Endothelial cell of hepatic sinusoid (primary cell): ENCODE data around the gene BCAN.
"Not testable (repeated sequence)": the region's sequence is repeated elsewhere in the genome, so short reads cannot be mapped to it uniquely, and the experiment has no call there.

ENCODE experiments used
- in situ Hi-C: cut with HindIII; loops from 2 replicates; pipeline ENCODE4 v1.10.0; 2017; ENCODE audit warnings: low sequenced_read_pairs

BCAN gene

GRCh38 chr1:156641761-156642264 lies at the start of gene BCAN:
TSS of gene BCAN (plus strand) at chr1:156642117. CDS start at chr1:156646055, 3,938 bp downstream.
- in situ Hi-C loops = no loop called here

- in situ Hi-C loops = no loop called here
Observed at GRCh38 chr1:156592158-156592909, 49.6 kb upstream of the BCAN start.

GRCh38 chr1:156592910-156593660 lies 48.8 kb upstream of the BCAN start:
- in situ Hi-C loops = no loop called here

GRCh38 chr1:156593661-156593989 lies 48.3 kb upstream of the BCAN start:
- in situ Hi-C loops = no loop called here

- in situ Hi-C loops = no loop called here
Observed at GRCh38 chr1:156594190-156594589, 47.7 kb upstream of the BCAN start.

GRCh38 chr1:156595016-156595415 lies 46.9 kb upstream of the BCAN start:
- in situ Hi-C loops = no loop called here

GRCh38 chr1:156596426-156596825 lies 45.5 kb upstream of the BCAN start:
- in situ Hi-C loops = no loop called here

GRCh38 chr1:156598125-156598524 lies 43.8 kb upstream of the BCAN start:
- in situ Hi-C loops = no loop called here

GRCh38 chr1:156598731-156599432 lies 43.0 kb upstream of the BCAN start:
- in situ Hi-C loops = no loop called here

GRCh38 chr1:156599811-156600210 lies 42.1 kb upstream of the BCAN start:
- in situ Hi-C loops = no loop called here

- in situ Hi-C loops = no loop called here
Observed at GRCh38 chr1:156600733-156601121, 41.2 kb upstream of the BCAN start.

- in situ Hi-C loops = no loop called here
Observed at GRCh38 chr1:156601122-156601830, 40.6 kb upstream of the BCAN start, which contains the start of gene GPATCH4. TSS of gene GPATCH4 (minus strand) at chr1:156601479.

GRCh38 chr1:156601892-156602291 lies 40.0 kb upstream of the BCAN start:
- in situ Hi-C loops = no loop called here

- in situ Hi-C loops = no loop called here
Observed at GRCh38 chr1:156602557-156602993, 39.3 kb upstream of the BCAN start.

- in situ Hi-C loops = not testable (repeated sequence)
Observed at GRCh38 chr1:156607344-156607743, 34.6 kb upstream of the BCAN start.

GRCh38 chr1:156608036-156608674 lies 33.8 kb upstream of the BCAN start:
- in situ Hi-C loops = no loop called here

GRCh38 chr1:156608981-156609380 lies 32.9 kb upstream of the BCAN start:
- in situ Hi-C loops = no loop called here

GRCh38 chr1:156610072-156610471 lies 31.8 kb upstream of the BCAN start:
- in situ Hi-C loops = not testable (repeated sequence)

GRCh38 chr1:156612666-156613065 lies 29.3 kb upstream of the BCAN start:
- in situ Hi-C loops = no loop called here

GRCh38 chr1:156615946-156616345 lies 26.0 kb upstream of the BCAN start:
- in situ Hi-C loops = loop anchor here (5.0 kb wide), 1 partner anchor 39 kb away; the partner anchor contains the start of gene TTC24
